ENCODE data around the gene C19orf53.

Gene C19orf53

GRCh38 chr19:13817615-13818371 is 43.5 kb downstream of the C19orf53 start:
- Mint-ChIP-seq H3K4me1 (peaks cover 3% of the 10 kb centered on the region), H3K27me3 (no peaks in the 10 kb centered on the region), H3K9me3 (peaks cover 2% of the 10 kb centered on the region), H3K27ac (peak overlapping the region; percentile 26), H3K36me3 (peaks cover 10% of the 10 kb centered on the region), H3K4me3 (peak overlapping the region; percentile 67)
- DNase-seq (ENCODE audit: low spot score in 2 of 2): no peak
- ATAC-seq (ENCODE audit: low read depth): peak; percentile 82

- peaks cover 10% of the 10 kb centered on the region for H3K36me3 Mint-ChIP-seq
- ATAC-seq (ENCODE audit: low read depth) (no peak), DNase-seq (ENCODE audit: low spot score in 2 of 2) (no peak)
- no peaks in the 10 kb centered on the region for H3K27me3 Mint-ChIP-seq
- H3K4me1 Mint-ChIP-seq: peaks cover 3% of the 10 kb centered on the region
- H3K27ac Mint-ChIP-seq: no peak overlapping the region
- no peak overlapping the region for H3K4me3 Mint-ChIP-seq
- H3K9me3 Mint-ChIP-seq: no peaks in the 10 kb centered on the region
Measured at GRCh38 chr19:13819238-13819637, 45.0 kb downstream of the C19orf53 start.

GRCh38 chr19:13821292-13821691 is 47.0 kb downstream of the C19orf53 start:
- H3K27ac Mint-ChIP-seq: no peak overlapping the region
- peaks cover 11% of the 10 kb centered on the region for H3K36me3 Mint-ChIP-seq
- ATAC-seq (ENCODE audit: low read depth) (no peak), DNase-seq (ENCODE audit: low spot score in 2 of 2) (no peak)
- peaks cover 8% of the 10 kb centered on the region for H3K4me1 Mint-ChIP-seq
- no peaks in the 10 kb centered on the region for H3K9me3 Mint-ChIP-seq
- no peaks in the 10 kb centered on the region for H3K27me3 Mint-ChIP-seq
- no peak overlapping the region for H3K4me3 Mint-ChIP-seq

- peaks cover 6% of the 10 kb centered on the region for H3K4me1 Mint-ChIP-seq
- no peak overlapping the region for H3K4me3 Mint-ChIP-seq
- no peak overlapping the region for H3K27ac Mint-ChIP-seq
- no peak for DNase-seq (ENCODE audit: low spot score in 2 of 2)
- H3K9me3 Mint-ChIP-seq: no peaks in the 10 kb centered on the region
- ATAC-seq (ENCODE audit: low read depth): no peak
- peaks cover 11% of the 10 kb centered on the region for H3K36me3 Mint-ChIP-seq
- H3K27me3 Mint-ChIP-seq: no peaks in the 10 kb centered on the region
Measured at GRCh38 chr19:13823256-13823655, 49.0 kb downstream of the C19orf53 start.

GRCh38 chr19:13823901-13824300 is 49.6 kb downstream of the C19orf53 start:
- Mint-ChIP-seq H3K4me3 (no peak overlapping the region), H3K4me1 (peaks cover 5% of the 10 kb centered on the region), H3K36me3 (peaks cover 12% of the 10 kb centered on the region), H3K27me3 (no peaks in the 10 kb centered on the region), H3K27ac (no peak overlapping the region), H3K9me3 (no peaks in the 10 kb centered on the region)
- no peak for ATAC-seq (ENCODE audit: low read depth)
- no peak for DNase-seq (ENCODE audit: low spot score in 2 of 2)

GRCh38 chr19:13824703-13825102 is 50.4 kb downstream of the C19orf53 start:
- ATAC-seq (ENCODE audit: low read depth): no peak
- no peak for DNase-seq (ENCODE audit: low spot score in 2 of 2)
- Mint-ChIP-seq H3K4me1 (peaks cover 5% of the 10 kb centered on the region), H3K27ac (no peak overlapping the region), H3K9me3 (no peaks in the 10 kb centered on the region), H3K27me3 (no peaks in the 10 kb centered on the region), H3K4me3 (no peak overlapping the region), H3K36me3 (peaks cover 13% of the 10 kb centered on the region)

GRCh38 chr19:13825489-13826441 is 51.5 kb downstream of the C19orf53 start:
- H3K36me3 Mint-ChIP-seq: peaks cover 11% of the 10 kb centered on the region
- no peaks in the 10 kb centered on the region for H3K9me3 Mint-ChIP-seq
- no peaks in the 10 kb centered on the region for H3K27me3 Mint-ChIP-seq
- H3K4me1 Mint-ChIP-seq: peaks cover 5% of the 10 kb centered on the region
- ATAC-seq (ENCODE audit: low read depth) (no peak), DNase-seq (ENCODE audit: low spot score in 2 of 2) (no peak)
- no peak overlapping the region for H3K4me3 Mint-ChIP-seq
- peak overlapping the region; percentile 26 for H3K27ac Mint-ChIP-seq

- no peak overlapping the region for H3K27ac Mint-ChIP-seq
- H3K4me3 Mint-ChIP-seq: no peak overlapping the region
- H3K36me3 Mint-ChIP-seq: peaks cover 13% of the 10 kb centered on the region
- no peaks in the 10 kb centered on the region for H3K9me3 Mint-ChIP-seq
- peaks cover 5% of the 10 kb centered on the region for H3K4me1 Mint-ChIP-seq
- no peaks in the 10 kb centered on the region for H3K27me3 Mint-ChIP-seq
- ATAC-seq (ENCODE audit: low read depth) (no peak), DNase-seq (ENCODE audit: low spot score in 2 of 2) (no peak)
Measured at GRCh38 chr19:13826652-13827235, 52.5 kb downstream of the C19orf53 start.

- H3K9me3 Mint-ChIP-seq: no peaks in the 10 kb centered on the region
- DNase-seq (ENCODE audit: low spot score in 2 of 2) (no peak), ATAC-seq (ENCODE audit: low read depth) (no peak)
- H3K4me1 Mint-ChIP-seq: peaks cover 5% of the 10 kb centered on the region
- H3K27me3 Mint-ChIP-seq: no peaks in the 10 kb centered on the region
- peaks cover 13% of the 10 kb centered on the region for H3K36me3 Mint-ChIP-seq
- no peak overlapping the region for H3K4me3 Mint-ChIP-seq
- H3K27ac Mint-ChIP-seq: no peak overlapping the region
Measured at GRCh38 chr19:13827656-13828055, 53.4 kb downstream of the C19orf53 start.
